GM21447 (cell line): ENCODE data around the gene AAMDC.
"Not testable (repeated sequence)": the region's sequence is repeated elsewhere in the genome, so short reads cannot be mapped to it uniquely, and the experiment has no call there.

ENCODE experiments used
- ATAC-seq: cut with Tn5 transposase; IDR thresholded peaks from one replicate; pipeline ENCODE4 v1.9.1; 2021; ENCODE audit not compliant: unreplicated experiment

The AAMDC gene

DNA sequence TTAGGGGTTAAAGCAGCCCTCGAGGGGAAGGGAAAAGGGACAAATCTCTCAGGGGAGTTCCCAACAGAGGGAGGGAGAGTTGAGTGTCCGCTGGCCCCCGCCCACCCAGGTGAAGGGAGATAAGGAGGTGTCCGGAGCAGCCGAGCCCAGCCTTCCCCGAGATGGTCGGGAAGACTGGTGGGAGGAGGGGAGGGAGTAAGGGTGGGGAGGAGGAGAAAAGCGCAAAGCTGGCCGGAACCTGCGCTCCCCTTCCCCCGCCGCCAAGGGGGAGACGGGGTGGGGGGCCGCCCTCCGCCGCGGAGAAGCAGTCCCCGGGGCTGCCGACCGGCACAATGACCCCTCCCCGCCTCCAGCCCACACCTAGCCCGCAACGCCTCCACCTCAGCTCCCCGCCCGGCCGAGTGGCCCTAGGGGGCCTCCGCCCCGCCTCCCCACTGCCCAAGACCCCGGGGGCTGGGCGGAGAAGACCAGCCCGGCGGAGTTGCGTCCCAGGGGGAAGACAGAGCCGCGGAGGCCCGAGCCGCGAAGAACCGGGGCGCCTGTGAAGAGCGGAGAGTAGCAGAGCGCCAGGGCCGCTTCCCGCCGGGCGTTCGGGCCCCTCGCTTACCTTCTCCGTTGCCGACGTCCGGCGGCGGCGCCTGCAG is 901 bp upstream of the AAMDC start:
- ATAC-seq = peak; percentile 5

GRCh38 chr11:77821349-77821851 is 456 bp downstream of the AAMDC start:
- no peak for ATAC-seq

DNA sequence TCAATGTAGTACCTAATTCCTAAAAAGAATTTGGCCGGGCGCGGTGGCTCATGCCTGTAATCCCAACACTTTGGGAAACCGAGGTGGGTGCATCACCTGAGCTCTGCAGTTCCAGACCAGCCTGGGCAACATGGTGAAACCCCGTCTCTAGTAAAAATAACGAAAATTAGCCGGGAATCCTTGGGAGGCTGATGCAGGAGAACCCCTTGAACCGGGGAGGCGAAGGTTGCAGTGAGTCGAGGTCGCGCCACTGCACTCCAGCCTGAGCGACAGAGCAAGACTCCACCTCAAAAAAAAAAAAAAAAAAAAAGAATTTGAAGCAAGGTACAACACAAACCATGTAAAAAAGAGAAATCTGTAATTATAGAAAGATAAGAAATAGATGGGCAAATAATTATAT is 1.2 kb downstream of the AAMDC start:
- not testable (repeated sequence) for ATAC-seq

- no peak for ATAC-seq
Measured at GRCh38 chr11:77823775-77824174, 2.8 kb downstream of the AAMDC start.

DNA sequence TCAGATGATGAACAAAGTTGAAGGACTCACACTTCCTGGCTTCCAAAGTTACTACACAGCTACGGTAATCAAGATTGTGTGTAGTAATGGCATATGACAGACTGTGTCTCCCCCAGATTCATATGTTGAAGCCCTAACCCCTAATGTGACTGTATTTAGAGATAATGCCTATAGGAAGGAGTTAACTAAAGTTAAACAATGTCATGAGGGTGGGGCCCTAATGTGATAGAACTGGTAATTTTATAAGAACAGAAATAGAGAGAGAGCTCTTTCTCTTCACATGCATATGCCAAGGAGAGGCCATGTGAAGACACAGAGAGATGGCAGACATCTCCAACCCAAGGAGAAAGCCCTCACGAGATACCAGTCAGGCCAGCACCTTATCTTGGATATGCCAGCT is 8.0 kb downstream of the AAMDC start:
- ATAC-seq = no peak

DNA sequence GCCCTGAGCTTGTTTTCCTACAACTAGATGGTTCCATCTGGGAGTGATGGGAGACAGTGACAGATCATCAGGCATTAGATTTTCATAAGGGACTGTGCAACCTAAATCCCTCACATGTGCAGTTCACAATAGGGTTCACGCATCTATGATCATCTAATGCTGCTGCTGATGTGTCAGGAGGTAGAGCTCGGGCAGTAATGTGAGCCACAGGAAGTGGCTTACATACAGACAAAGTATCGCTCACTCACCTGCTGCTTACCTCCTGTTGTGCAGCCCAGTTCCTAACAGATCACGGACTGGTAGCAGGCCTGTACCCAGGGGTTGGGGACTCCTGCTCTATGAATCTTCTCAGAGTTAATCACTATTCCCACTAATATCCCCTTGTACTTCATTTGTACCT is 12.4 kb downstream of the AAMDC start:
- ATAC-seq = no peak

DNA sequence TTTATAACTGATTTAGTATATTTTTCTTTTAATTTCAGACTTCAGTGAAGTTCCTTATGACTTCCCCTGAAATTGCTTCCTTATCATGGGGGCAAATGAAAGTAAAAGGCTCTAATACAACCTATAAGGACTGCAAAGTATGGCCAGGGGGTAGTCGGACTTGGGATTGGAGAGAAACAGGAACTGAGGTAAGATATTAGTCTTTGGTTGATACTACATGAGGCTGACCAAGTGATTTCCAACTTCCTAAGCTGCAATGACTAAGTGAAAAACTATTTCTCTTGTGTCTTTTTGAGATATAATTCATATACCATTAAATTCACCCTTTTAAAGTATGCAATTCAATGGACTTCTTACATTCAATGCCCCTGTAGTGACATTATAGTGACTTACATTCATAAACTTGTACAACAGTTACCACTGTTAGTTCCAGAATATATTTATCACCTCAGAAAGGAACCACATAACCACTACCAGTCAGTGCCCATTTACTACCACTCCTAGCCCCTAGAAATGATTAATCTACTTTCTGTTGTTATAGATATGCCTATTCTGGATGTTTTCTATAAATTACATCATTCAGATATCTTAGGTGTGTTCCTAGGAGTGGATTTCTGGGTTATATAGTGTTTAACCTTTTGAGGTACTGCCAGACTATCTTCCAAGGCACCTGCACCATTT is 21.6 kb downstream of the AAMDC start:
- no peak for ATAC-seq

DNA sequence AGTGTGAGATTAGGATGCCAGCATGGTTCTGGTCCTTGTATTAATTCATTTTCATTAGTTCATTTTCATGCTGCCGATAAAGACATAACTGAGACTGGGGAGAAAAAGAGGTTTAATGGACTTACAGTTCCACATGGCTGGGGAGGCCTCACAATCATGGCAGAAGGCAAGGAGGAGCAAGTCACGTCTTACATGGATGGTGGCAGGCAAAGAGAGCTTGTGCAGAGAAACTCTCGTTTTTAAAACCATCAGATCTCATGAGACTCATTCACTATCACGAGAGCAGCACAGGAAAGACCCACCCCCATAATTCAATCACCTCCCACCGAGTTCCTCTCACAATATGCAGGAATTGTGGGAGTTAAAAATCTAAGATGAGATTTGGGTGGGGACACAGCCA is 22.8 kb downstream of the AAMDC start:
- not testable (repeated sequence) for ATAC-seq

GRCh38 chr11:77851503-77851902 is 30.6 kb downstream of the AAMDC start:
- no peak for ATAC-seq

DNA sequence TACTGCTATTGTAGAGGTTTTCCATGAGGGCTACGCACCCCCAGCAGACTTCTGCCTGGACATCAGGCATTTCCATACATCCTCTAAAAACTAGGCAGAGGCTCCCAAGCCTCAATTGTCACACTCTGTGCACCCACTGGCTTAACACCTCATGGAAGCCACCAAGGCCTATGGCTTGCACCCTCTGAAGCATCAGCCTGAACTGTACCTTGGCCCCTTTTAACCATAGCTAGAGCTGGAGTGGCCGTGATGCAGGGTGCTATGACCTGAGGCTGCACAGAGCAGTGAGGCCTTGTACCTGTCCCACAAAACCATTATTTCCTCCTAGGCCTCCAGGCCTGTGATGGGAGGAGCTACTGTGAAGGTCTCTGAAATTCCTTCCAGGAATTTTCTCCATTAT is 33.9 kb downstream of the AAMDC start:
- ATAC-seq = no peak

DNA sequence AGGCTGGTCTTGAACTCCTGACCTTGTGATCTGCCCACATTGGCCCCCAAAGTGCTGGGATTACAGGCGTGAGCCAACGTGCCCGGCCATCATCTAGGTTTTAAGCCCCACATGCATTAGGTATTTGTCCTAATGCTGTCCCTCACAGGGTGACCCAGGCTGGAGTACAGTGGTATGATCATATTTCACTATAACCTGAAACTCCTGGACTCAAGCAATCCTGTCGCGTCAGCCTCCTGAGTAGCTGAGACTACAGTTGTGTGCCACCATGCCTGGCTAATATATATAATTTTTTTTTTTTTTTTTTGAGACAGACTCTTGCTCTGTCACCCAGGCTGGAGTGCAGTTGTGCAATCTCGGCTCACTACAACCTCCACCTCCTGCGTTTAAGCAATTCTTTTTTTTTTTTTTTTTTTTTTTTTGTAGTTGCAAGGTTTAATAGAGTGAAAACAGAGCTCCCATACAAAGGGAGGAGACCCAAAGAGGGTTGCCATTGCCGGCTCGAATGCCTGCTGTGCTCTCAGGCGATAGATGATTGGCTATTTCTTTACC is 37.0 kb downstream of the AAMDC start:
- ATAC-seq = not testable (repeated sequence)

GRCh38 chr11:77861444-77861843 is 40.5 kb downstream of the AAMDC start:
- ATAC-seq = not testable (repeated sequence)

DNA sequence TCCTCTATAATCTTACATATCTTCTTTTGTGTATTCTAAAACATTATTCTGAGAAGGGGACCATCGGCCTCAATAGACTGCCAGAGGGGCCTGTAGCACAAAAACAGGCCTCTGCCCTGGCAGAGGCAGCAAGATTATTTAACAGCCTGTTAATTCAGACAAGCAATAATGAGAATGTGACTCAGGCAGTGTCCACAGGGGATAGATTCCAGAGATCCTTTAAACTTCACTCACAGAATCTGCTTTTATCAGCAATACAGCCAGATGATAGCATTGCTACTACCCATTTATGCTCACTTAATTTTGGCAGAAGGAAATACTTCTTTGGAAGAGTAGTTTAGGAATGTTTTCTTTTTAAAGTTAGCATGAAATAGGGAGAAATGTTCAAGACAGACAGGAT is 44.9 kb downstream of the AAMDC start:
- ATAC-seq = no peak

DNA sequence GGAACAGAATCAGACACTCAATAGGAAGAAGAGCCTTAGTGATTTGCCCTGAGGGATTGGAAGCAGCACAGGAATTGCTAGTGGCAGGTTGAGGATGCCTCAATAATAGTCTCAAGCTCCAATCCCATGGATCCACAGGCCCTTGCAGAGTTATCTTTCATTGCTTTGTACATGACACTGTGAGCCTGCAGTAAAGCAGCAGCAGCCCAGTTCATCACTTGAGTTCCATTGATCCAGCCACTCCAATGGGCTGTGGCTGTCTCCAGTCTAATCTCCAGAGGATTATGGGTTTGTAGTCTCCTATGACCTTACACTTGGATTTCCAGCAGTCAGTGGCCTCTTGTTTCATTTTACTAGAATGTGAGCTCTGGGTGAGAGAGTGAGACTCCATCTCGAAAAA is 45.4 kb downstream of the AAMDC start:
- no peak for ATAC-seq

DNA sequence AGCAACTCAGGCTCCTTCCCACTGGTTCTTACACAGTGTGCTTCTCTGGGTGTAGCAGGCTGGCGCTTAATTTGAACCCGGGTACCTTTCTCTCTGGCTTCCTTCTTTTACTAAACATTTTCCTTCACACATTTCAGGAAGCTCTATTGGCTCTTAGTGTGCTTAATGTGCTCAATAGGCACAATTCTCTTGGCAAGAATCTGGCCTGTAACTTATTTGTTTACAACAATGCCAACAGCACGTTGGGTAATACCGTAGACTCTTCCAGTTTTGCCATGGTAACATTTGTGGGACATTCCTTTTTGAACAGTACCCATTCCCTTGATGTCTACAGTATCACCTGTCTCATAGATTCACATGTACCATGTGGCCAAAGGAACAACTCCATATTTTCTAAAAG is 47.8 kb downstream of the AAMDC start:
- no peak for ATAC-seq

DNA sequence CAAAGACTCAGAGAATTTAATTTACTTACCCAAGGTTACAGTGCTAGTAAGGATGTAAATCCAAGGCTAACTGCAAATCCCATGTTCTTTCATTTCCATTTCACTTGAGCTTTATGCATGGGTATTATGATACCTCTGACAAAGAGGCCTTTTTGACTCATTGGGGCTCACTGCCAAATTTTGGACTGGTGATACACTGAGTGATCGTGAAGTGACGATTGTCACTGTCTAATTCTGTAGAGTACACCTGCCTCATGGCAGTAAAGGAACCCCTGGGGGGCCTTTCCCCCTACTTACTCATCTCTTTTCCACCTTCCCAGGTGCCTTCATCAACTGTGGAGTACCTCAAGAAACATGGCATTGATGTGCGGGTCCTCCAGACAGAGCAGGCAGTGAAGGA is 50.9 kb downstream of the AAMDC start:
- ATAC-seq = no peak

GRCh38 chr11:77873345-77873744 is 52.4 kb downstream of the AAMDC start:
- no peak for ATAC-seq

- no peak for ATAC-seq
Measured at GRCh38 chr11:77874206-77874605, 53.3 kb downstream of the AAMDC start.

DNA sequence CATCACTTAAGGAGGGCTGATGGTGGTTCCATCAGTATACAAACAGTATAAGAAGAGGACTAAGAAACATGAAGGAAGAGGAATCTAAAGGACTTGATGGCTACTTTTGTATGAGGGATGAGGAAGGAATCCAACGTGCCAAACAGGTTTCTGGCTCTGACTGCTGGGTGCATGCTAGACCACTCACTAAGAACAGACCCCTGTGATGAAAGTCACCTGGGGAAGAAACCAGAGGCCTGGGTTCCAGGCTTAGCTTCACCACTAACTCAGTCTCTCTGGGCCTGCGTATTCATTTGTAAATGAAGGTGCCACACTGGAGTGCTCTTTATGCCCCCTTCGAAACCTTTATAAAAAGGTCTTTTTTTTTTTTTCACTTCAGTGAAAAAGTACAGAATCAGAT is 55.1 kb downstream of the AAMDC start:
- no peak for ATAC-seq

- ATAC-seq = not testable (repeated sequence)
Measured at GRCh38 chr11:77878247-77878646, 57.3 kb downstream of the AAMDC start.

GRCh38 chr11:77879218-77879617 is 58.3 kb downstream of the AAMDC start:
- peak; percentile 86 for ATAC-seq

DNA sequence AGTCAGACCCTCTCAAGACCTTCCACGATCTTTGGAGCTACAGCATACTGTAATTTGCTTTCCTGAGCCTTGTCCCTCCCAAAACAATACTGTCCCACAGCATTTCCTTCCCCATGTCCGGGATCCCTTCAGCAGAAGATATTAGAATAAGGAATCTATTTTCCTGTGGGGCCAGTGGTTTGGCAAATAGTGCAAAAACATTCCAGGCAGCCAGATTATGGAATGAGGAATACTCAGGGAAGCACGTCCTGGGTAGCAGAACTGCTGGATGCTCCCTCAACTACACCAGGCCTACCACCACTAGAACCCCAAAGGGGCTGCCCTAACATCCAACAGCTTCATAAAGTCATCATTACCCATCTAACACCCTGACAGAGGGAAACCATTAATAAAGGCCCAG is 61.5 kb downstream of the AAMDC start:
- no peak for ATAC-seq
